H1 (cell line): Measurements from ENCODE around the gene LIMA1.

Source experiments
- ATF3 ChIP-seq: IDR thresholded peaks from 2 replicates; pipeline ENCODE4 v1.6.1; 2011; ENCODE audit warnings: low read depth, mild to moderate bottlenecking, low read length; ENCODE audit not compliant: insufficient read depth
- KDM1A ChIP-seq: fragments of 200-600, 300-600 bp; sonication (generic); IDR thresholded peaks from 2 replicates; pipeline ENCODE4 v1.7.1; 2016; ENCODE audit warnings: mild to moderate bottlenecking, low read length, borderline replicate concordance
- POLR2A ChIP-seq, 2 experiments: IDR thresholded peaks; 1 replicate in 1 of 2; 2 replicates in 1 of 2; pipeline ENCODE4 v1.6.1; 2011; ENCODE audit warnings: low read depth in 2 of 2, low read length in 2 of 2, mild to moderate bottlenecking in 2 of 2; ENCODE audit errors: control extremely low read depth in 1 of 2
- SP2 ChIP-seq: IDR thresholded peaks from 2 replicates; pipeline ENCODE4 v1.6.1; 2012; ENCODE audit warnings: mild to moderate bottlenecking, low read length, inconsistent platforms
- TF ChIP-seq, protein P1 (sequence below), 3 experiments: IDR thresholded peaks; 1 replicate in 2 of 3; 2 replicates in 1 of 3; pipeline versions ENCODE4 v1.5.1 to v1.6.1; 2011; ENCODE audit warnings: low read length in 3 of 3, mild to moderate bottlenecking in 3 of 3, inconsistent platforms in 2 of 3, low read depth in 1 of 3, moderate library complexity in 1 of 3; ENCODE audit not compliant: insufficient read depth in 1 of 3; ENCODE audit errors: control extremely low read depth in 1 of 3
- TF ChIP-seq, protein P2 (sequence below): IDR thresholded peaks from 2 replicates; pipeline ENCODE4 v1.6.1; 2012; ENCODE audit warnings: inconsistent platforms

DNA sequence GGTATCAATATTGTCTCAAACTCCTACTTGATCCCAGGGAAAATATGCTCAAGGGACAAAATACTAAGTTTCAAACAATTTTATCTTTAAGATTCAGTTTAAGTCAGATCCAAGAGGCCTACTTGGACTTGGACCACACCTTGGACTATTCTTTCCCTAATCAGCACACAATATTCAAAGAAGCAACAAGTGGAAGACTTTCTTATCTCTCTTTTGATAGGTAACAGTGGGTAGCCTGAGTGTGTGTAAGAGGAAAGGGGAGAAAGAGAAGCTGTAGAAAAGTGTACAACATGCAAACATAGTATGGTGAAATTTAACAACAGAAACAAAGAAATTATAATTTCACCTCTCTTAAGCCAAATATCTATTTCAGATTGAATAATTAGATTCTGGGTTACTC, 122.7 kb downstream of the LIMA1 start:
- TF ChIP-seq ATF3 (no peak), KDM1A (no peak), POLR2A (IDR thresholded peaks at IDR 0.05; ENCODE audit: control extremely low read depth in 1 of 2, low read depth in 2 of 2, low read length in 2 of 2) (no peak), SP2 (no peak)
- TF ChIP-seq, protein P1, sequence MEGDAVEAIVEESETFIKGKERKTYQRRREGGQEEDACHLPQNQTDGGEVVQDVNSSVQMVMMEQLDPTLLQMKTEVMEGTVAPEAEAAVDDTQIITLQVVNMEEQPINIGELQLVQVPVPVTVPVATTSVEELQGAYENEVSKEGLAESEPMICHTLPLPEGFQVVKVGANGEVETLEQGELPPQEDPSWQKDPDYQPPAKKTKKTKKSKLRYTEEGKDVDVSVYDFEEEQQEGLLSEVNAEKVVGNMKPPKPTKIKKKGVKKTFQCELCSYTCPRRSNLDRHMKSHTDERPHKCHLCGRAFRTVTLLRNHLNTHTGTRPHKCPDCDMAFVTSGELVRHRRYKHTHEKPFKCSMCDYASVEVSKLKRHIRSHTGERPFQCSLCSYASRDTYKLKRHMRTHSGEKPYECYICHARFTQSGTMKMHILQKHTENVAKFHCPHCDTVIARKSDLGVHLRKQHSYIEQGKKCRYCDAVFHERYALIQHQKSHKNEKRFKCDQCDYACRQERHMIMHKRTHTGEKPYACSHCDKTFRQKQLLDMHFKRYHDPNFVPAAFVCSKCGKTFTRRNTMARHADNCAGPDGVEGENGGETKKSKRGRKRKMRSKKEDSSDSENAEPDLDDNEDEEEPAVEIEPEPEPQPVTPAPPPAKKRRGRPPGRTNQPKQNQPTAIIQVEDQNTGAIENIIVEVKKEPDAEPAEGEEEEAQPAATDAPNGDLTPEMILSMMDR (IDR thresholded peaks at IDR 0.05; ENCODE audit: control extremely low read depth in 1 of 3, insufficient read depth in 1 of 3, low read depth in 1 of 3, low read length in 3 of 3): no peak
- TF ChIP-seq, protein P2, sequence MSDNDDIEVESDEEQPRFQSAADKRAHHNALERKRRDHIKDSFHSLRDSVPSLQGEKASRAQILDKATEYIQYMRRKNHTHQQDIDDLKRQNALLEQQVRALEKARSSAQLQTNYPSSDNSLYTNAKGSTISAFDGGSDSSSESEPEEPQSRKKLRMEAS: no peak
